IMR-90 (cell line): ENCODE measurements around the gene SP2. TPM values are rescaled to one million over a fixed set of nuclear protein-coding genes. Genes with fewer than 3 reads are reported as not detected.

ENCODE experiments used
- ATAC-seq: fragments of 200-7000 bp; cut with Tn5 transposase; 2 replicates; pipeline ENCODE4 v1.9.1; 2020; ENCODE audit warnings: low read depth, mild to moderate bottlenecking, moderate library complexity
- BruUV-seq: library from RNA; stranded (reverse); fragments of 400-500 nt; replicated peaks from 2 replicates; lab custom pipeline; 2021; lab: Mats Ljungman, UMichigan
- CTCF ChIA-PET: fragments of 300-600 bp; formaldehyde crosslinking; extraction: SDS; loops from one replicate; lab custom pipeline; 2021; ENCODE audit warnings: antibody characterized with exemption; lab: Yijun Ruan, JAX
- POLR2A ChIA-PET: fragments of 300-600 bp; sonication (Branson Sonifier 250); formaldehyde crosslinking; loops from one replicate; lab custom pipeline; 2022; ENCODE audit warnings: antibody characterized with exemption; ENCODE audit not compliant: unreplicated experiment; lab: Charles Lee
- DNase-seq: peaks from one replicate; pipeline ENCODE4 v3.0.0; 2013
- H2AFZ ChIP-seq: replicated peaks from 2 replicates; pipeline ENCODE3; 2013; ENCODE audit warnings: low read length, mild to moderate bottlenecking; ENCODE audit not compliant: poor library complexity
- H2AK5ac ChIP-seq: 2 replicates; pipeline ENCODE4 v1.6.1; 2013; ENCODE audit warnings: low read depth, low read length, inconsistent platforms
- H2AK9ac ChIP-seq: replicated peaks from 2 replicates; pipeline ENCODE3; 2013; ENCODE audit warnings: mild to moderate bottlenecking, low read depth, low read length, moderate library complexity; ENCODE audit not compliant: poor library complexity
- H2BK120ac ChIP-seq: 2 replicates; pipeline ENCODE4 v1.6.1; 2013; ENCODE audit warnings: low read depth, low read length, inconsistent platforms
- H2BK15ac ChIP-seq: 3 replicates; pipeline ENCODE4 v1.6.1; 2013; ENCODE audit warnings: low read depth, low read length, inconsistent platforms
- H2BK20ac ChIP-seq: 2 replicates; pipeline ENCODE4 v1.6.1; 2013; ENCODE audit warnings: low read depth, mild to moderate bottlenecking, inconsistent platforms, low read length, moderate library complexity
- H2BK5ac ChIP-seq: 2 replicates; pipeline ENCODE4 v1.6.1; 2013; ENCODE audit warnings: mild to moderate bottlenecking, low read depth, low read length, inconsistent platforms; ENCODE audit not compliant: poor library complexity, severe bottlenecking
- H3K14ac ChIP-seq: replicated peaks from 2 replicates; pipeline ENCODE4 v1.6.1; 2013; ENCODE audit warnings: low read depth, low read length, inconsistent platforms
- H3K18ac ChIP-seq: 2 replicates; pipeline ENCODE4 v1.6.1; 2013; ENCODE audit warnings: low read depth, low read length, control low read depth
- H3K23ac ChIP-seq: 2 replicates; pipeline ENCODE4 v1.6.1; 2013; ENCODE audit warnings: low read depth, low read length, inconsistent platforms
- H3K27ac ChIP-seq: 2 replicates; pipeline ENCODE4 v1.5.1; 2013; ENCODE audit warnings: mild to moderate bottlenecking, control low read depth, low read length; ENCODE audit not compliant: insufficient read depth
- H3K27me3 ChIP-seq: 2 replicates; pipeline ENCODE4 v1.6.1; 2013; ENCODE audit warnings: low read length; ENCODE audit not compliant: control insufficient read depth, insufficient read depth
- H3K36me3 ChIP-seq: 2 replicates; pipeline ENCODE4 v1.6.1; 2013; ENCODE audit warnings: low read length, mixed read lengths; ENCODE audit not compliant: control insufficient read depth, insufficient read depth
- H3K4ac ChIP-seq: 2 replicates; pipeline ENCODE4 v1.6.1; 2013; ENCODE audit warnings: low read depth, low read length, inconsistent platforms
- H3K4me1 ChIP-seq: 2 replicates; pipeline ENCODE4 v1.6.1; 2013; ENCODE audit warnings: low read length, mixed read lengths; ENCODE audit not compliant: control insufficient read depth, insufficient read depth
- H3K4me2 ChIP-seq: 2 replicates; pipeline ENCODE4 v1.6.1; 2013; ENCODE audit warnings: low read depth, mild to moderate bottlenecking, control low read depth, low read length, moderate library complexity
- H3K4me3 ChIP-seq: 2 replicates; pipeline ENCODE4 v1.5.1; 2013; ENCODE audit warnings: low read depth, mild to moderate bottlenecking, control low read depth, low read length, moderate library complexity; ENCODE audit not compliant: insufficient read depth
- H3K56ac ChIP-seq: 2 replicates; pipeline ENCODE4 v1.6.1; 2013; ENCODE audit warnings: low read length, inconsistent platforms; ENCODE audit not compliant: insufficient read depth; ENCODE audit errors: extremely low read depth
- H3K79me1 ChIP-seq, 2 experiments: 2 replicates each; pipeline ENCODE4 v1.6.1; 2013; ENCODE audit warnings: low read length in 2 of 2, inconsistent platforms in 1 of 2, low read depth in 1 of 2
- H3K9ac ChIP-seq: 2 replicates; pipeline ENCODE4 v1.6.1; 2013; ENCODE audit warnings: low read depth, low read length, control low read depth
- H3K9me1 ChIP-seq: 2 replicates; pipeline ENCODE4 v1.6.1; 2013; ENCODE audit warnings: low read length, inconsistent platforms; ENCODE audit not compliant: insufficient read depth
- H3K9me3 ChIP-seq: 2 replicates; pipeline ENCODE4 v1.6.1; 2013; ENCODE audit warnings: low read length; ENCODE audit not compliant: control insufficient read depth, insufficient read depth
- H4K20me1 ChIP-seq: 2 replicates; pipeline ENCODE4 v1.6.1; 2013; ENCODE audit warnings: low read length, inconsistent platforms; ENCODE audit not compliant: insufficient read depth
- H4K5ac ChIP-seq: 2 replicates; pipeline ENCODE4 v1.6.1; 2013; ENCODE audit warnings: mild to moderate bottlenecking, low read depth, low read length, control low read depth
- H4K8ac ChIP-seq, 2 experiments: 2 replicates each; pipeline ENCODE4 v1.6.1; 2013; ENCODE audit warnings: low read depth in 2 of 2, low read length in 2 of 2, control low read depth in 1 of 2, inconsistent platforms in 1 of 2
- H4K91ac ChIP-seq: 2 replicates; pipeline ENCODE4 v1.6.1; 2013; ENCODE audit warnings: low read depth, low read length, inconsistent platforms; ENCODE audit not compliant: insufficient read depth
- POLR2A ChIP-seq: IDR thresholded peaks from 2 replicates; pipeline ENCODE4 v1.6.1; 2012; ENCODE audit warnings: mild to moderate bottlenecking, low read depth, low read length
- SMC3 ChIP-seq: fragments of 150-350 bp; IDR thresholded peaks from 2 replicates; pipeline ENCODE4 v1.6.1; 2016; ENCODE audit warnings: low read depth, mild to moderate bottlenecking, antibody characterized with exemption, low read length, moderate library complexity
- WGBS, 2 experiments: methylation state at CpG; one replicate each; pipeline versions ENCODE4 v1.1.5 to v1.1.7; 2013; ENCODE audit warnings: missing lambda C conversion rate in 2 of 2; ENCODE audit not compliant: insufficient read length in 1 of 2; ENCODE audit errors: extremely low coverage in 2 of 2; 5-methylcytosine and 5-hydroxymethylcytosine counted together
- dilution Hi-C: fragments of 300-500 bp; cut with HindIII; formaldehyde crosslinking; loops from one replicate; pipeline ENCODE4 v1.14.3; 2018; ENCODE audit warnings: low sequenced_read_pairs; ENCODE audit not compliant: unreplicated experiment
- in situ Hi-C: fragments of 300-500 bp; cut with MboI; formaldehyde crosslinking; loops from 3 replicates; pipeline ENCODE4 v1.14.3; 2019; ENCODE audit warnings: low sequenced_read_pairs, inconsistent platforms, mixed read lengths
- intact Hi-C: fragments of 100-400 bp; cut with micrococcal nuclease; formaldehyde crosslinking; loops from 2 replicates; pipeline ENCODE4 v1.10.0; 2022
- polyA plus RNA-seq, 3 experiments: library from polyadenylated mRNA; depleted of rRNA; stranded (reverse); fragments of >200 nt; gene quantifications; 2 replicates each; pipeline ENCODE4 v1.2.3, GENCODE V29; 2012; ENCODE audit warnings: low replicate concordance in 1 of 3
- total RNA-seq: library from RNA; depleted of rRNA; stranded (reverse); fragments of >200 nt; gene quantifications from 2 replicates; pipeline ENCODE4 v1.2.3, GENCODE V29; 2012

Gene SP2
- total and polyA plus RNA-seq, 2 of the 4 experiments (the other 2 are of a cell fraction), result 0.72 to 13.8 TPM

GRCh38 chr17:47897561-47897960 lies 1.5 kb downstream of the SP2 start:
- dilution Hi-C loops, result no loop called here
- H2BK120ac ChIP-seq, result no peak overlapping the region
- peak overlapping the region; percentile 84 for H2BK5ac ChIP-seq
- no peak for DNase-seq
- no peak overlapping the region for H4K91ac ChIP-seq
- TF ChIP-seq POLR2A (no peak), SMC3 (no peak)
- H4K8ac ChIP-seq, result peak overlapping the region in 1 of 2 experiments; percentile 99; a peak in 1 of 4 replicates
- no peaks in the 10 kb centered on the region for H4K20me1 ChIP-seq
- peaks cover 37 to 68% of the 10 kb centered on the region in 2 experiments for H3K79me1 ChIP-seq
- ChIA-PET POLR2A (no interaction called here), CTCF (no interaction called here)
- H2AFZ ChIP-seq, result no peak overlapping the region
- no peak overlapping the region for H3K27ac ChIP-seq
- no peak overlapping the region for H2BK20ac ChIP-seq
- H3K18ac ChIP-seq, result no peak overlapping the region
- H3K4me3 ChIP-seq, result no peak overlapping the region
- 67% methylated on average over 1 of the region's 5 CpGs; no CpG with 5 or more reads in 1 of the 2 experiments for WGBS, 2 experiments
- no peak overlapping the region for H3K56ac ChIP-seq
- BruUV-seq, result no TSS peak
- intact Hi-C loops, result no loop called here
- in situ Hi-C loops, result no loop called here
- ATAC-seq, result no peak
- no peaks in the 10 kb centered on the region for H3K27me3 ChIP-seq
- H2BK15ac ChIP-seq, result no peak overlapping the region
- H2AK9ac ChIP-seq, result no peak overlapping the region
- no peak overlapping the region for H2AK5ac ChIP-seq
- 0 out of 2 replicates have a peak, but pooled peaks cover 7% of the 10 kb centered on the region for H3K9me1 ChIP-seq
- peaks cover 1% of the 10 kb centered on the region; the same call in 1 of the 2 replicates for H3K4me1 ChIP-seq
- peak overlapping the region; percentile 97 for H3K4me2 ChIP-seq
- no peak overlapping the region for H4K5ac ChIP-seq
- peak overlapping the region; percentile 65 for H3K23ac ChIP-seq
- peak overlapping the region; percentile 42; the same call in 1 of the 2 replicates for H3K4ac ChIP-seq
- H3K36me3 ChIP-seq, result no peaks in the 10 kb centered on the region
- H3K9ac ChIP-seq, result peak overlapping the region; percentile 97; the same call in 1 of the 2 replicates
- H3K9me3 ChIP-seq, result no peaks in the 10 kb centered on the region
- H3K14ac ChIP-seq, result no peak overlapping the region
